Activated CD4-positive, alpha-beta T cell treated with anti-CD3 and anti-CD28 coated beads, Interleukin-2, amount 50 U/mL, for 24 hours (primary cell): ENCODE measurements around the gene MCM9.
A peak's percentile ranks its signal among the peaks of the same experiment; 100 is the strongest.

Experiments
- DNase-seq, 2 donors: peaks; one replicate each; pipeline ENCODE4 v3.0.0-alpha.2; 2020; ENCODE audit warnings: low read depth in 1 of 2, low spot score in 1 of 2

MCM9 gene

DNA sequence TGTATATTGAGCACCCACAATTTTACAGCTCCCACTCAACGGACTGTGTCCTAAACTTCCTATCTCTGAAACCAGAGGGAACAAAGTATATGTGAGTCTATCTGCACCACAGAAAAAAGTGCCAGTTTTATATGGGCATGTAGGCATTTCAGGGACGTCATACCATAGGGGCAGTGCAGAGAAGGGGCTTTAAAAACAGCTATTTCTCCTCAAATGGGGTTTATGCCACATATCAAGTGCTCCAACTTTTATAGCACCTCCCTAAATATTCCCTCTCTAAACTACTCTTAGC lies 69.9 kb downstream of the MCM9 start:
- no peak for DNase-seq

DNA sequence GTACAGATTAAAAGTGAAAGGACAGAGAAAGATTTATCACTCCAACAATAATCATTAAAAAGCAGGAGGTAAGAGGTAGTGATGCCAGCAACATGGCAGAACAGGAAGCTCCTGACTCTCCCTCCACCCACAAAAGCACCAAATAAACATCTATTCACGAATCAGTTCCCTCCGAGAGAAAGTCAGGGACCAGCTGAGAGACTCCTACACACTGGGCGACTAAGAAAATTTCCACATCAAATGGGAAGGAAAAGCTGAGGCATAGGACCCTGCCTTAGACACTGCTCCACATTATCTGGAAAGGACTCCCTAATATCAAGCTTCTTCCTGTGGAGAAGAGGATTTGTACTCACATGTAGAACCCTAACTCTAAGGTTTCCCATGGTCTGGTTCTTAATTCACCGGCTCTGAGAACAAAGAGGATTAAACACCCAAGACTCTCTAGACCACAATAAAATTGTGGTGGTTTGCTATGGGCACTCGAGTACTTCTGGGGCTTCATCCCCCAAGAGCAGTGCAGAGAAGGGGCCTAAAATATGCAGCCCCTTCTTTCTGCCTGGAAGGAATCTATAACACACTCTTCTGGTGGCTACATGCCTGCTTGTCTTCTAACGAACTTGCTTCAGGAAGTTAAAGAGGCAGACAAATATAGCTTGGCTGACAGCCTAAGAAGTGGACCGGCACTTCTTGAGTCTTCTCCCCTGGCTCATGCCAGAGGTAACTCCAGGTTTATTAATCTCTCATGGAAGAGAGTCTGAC lies 70.4 kb downstream of the MCM9 start:
- no peak for DNase-seq

DNA sequence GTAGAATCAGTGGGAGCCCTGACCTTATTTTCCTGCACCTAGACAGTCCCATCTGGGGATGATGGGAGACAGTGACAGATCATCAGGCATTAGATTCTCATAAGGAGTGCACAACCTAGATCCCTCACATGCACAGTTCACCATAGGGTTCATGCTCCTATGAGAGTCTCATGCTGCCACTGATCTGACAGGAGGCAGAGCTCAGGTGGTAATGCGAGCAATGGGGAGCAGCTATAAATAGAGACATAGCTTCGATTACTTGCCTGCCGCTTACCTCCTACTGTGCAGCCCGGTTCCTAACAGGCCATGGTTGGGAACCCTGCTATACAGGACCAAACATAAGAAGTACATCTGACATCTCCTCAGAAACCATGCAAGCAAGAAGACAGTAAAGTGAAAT lies 72.5 kb downstream of the MCM9 start:
- DNase-seq: no peak

DNA sequence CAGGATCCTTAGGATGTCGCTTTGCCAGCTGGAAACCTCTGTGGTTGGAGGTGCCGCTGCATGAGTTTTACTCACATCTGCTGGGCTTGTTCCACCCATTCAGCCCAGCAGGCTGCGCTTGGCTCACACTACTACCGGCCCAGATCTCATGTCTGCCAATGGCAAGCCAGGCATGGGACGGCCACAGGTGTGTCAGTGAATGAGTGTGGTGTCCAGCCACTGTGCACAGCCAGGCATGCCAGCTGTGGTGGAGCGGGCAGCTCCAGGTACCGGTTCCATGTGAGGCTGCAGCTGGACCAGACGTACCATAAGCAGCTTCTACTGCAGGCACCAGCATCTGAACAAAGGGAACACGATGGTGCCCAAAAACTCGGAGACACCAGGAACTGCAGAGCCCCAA lies 74.1 kb downstream of the MCM9 start:
- no peak for DNase-seq

DNA sequence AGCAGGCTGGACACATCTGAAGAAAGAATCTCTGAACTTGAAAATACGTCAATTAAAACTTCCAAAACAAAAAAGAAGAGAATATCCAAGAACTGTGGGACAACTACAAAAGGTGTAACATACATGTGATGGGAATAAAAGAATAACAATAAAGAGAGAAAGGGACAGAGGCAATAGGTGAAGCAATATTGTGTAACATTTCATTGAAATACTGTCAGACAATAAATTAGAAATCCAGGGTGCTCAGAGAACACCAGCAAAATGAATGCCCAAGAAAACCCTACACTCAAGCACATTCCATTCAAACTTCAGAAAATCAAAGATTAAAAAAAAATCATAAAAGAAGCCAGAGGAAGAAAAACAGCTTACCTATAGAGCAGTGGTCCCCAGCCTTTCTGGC lies 74.6 kb downstream of the MCM9 start:
- DNase-seq: no peak

DNA sequence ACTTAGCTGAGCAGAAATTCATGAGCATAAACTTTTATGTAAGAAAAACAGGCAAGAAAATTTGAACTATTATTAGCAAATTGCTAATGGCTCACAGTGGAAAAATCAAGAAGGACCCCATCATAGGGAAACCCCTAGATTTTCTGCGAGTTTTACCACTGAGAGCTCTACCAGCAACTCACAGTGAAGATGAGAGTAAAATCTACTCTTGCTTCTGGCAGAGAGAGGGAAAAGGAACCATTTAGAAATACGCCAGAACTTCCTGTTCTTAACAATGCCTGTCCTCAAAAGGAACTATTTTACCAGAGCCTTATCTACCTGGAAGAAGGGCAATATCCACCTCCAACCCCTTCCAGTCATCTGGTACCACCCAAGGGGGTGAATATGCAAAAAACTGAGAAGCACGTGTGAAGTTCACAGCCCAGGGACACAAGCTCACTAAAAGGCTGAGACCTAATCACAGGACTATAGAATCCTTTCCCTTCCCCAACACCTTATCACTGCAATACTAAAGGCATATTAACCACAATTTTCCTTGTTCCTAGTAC lies 75.4 kb downstream of the MCM9 start:
- DNase-seq: no peak

DNA sequence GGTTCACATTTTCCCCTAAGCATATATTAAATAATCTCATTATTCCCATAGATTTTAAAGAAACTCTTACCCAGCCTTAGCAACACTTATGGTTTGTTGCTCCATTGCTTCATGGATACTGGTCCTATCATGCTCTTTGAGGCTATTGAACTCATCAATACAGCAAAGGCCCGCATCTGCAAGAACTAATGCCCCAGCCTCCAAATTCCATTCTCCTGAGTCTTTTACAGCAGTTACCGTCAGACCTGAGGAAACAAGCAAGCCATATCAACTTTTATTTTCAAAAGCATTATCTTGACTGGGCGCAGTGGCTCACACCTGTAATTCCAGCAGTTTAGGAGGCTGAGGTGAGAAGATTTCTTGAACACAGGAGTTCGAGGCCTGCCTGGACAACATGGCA lies 78.7 kb downstream of the MCM9 start:
- no peak for DNase-seq

DNA sequence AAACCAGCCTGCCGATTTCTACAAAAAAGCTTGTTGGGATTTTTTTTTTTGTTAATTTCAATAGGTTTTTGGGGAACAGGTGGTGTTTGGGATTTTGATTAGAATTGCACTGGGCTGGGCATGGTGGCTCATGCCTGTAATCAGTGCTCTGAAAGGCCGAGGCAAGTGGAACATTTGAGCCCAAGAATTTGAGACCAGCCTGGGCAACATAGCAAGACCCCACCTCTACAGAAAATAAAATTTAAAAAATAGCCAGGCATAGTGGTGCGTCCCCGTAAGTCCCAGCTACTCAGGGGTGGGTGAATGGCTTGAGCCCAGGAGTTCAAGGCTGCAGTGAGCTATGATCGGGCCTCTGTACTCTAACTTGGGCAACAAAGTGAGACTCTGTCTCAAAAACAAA lies 81.6 kb downstream of the MCM9 start:
- DNase-seq: no peak

DNA sequence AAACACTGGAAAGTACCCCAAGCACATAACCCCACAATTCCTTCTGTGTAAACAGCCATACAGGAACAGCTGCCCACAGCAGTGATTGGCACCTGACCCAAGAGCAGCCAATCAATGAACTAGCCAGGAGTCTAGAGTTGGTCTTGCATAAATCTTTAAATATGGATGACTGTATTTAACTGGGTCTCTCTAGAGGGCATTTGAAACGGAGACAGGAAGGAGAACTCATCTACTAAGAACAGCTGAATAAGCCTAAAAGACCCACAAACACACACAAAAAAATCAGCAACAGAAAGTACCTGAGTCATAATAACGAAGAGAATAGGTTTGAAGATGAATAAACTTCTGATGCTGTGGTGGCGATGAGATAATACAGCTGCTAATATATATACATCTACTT lies 90.0 kb downstream of the MCM9 start:
- DNase-seq: peak in 1 of 2 donors; percentile 11

DNA sequence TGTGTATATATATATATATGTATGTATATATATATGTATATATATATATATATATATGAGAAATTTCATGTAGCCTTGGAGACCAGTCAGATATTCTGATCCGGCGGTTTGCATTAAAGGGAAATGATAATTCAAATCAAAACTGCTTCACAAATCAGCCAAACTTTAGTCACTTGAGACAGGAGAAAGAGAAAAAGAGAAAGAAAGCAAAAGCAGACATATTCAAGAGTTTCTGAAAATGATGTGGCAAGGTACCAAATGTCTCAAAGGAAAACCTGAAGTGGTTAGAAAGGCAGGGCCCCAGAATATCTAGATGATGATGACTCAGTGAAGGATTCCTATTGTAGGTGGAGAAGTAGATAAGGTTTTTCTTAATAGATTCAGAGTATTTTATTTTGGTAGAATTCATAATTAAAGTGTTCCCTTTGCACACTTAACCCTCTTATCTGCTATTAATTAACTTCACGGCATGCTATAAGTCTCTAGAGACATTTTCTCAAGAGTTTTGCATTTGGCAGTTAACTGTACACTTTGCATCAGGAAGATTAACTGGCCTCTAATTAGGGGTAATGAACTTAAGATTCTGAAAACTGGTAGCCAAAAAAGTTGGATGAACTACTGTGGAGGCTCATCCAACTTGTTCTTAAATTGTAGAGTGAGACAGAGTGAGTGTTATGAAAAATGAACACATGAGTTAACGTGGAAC lies 91.1 kb downstream of the MCM9 start:
- peak in 1 of 2 donors; percentile 47 for DNase-seq

DNA sequence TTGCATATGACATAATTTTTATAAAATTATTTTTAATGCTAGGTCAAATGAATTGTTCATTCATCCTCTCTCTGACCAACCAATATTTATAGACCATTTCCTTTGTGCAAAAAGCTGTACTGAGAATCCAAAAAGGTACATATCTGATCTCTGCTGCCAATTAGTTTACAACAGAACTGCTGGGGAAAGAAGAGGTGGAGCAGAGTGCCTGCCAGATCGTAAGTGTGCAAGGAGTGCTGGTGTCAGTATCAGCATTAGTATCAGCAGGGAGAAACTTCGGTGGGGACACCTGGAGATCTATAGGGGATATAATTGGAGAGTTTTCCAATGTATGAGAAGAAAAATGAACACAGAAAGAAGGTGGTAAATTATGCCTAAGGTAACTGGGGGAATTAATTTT lies 104.3 kb downstream of the MCM9 start:
- no peak for DNase-seq

DNA sequence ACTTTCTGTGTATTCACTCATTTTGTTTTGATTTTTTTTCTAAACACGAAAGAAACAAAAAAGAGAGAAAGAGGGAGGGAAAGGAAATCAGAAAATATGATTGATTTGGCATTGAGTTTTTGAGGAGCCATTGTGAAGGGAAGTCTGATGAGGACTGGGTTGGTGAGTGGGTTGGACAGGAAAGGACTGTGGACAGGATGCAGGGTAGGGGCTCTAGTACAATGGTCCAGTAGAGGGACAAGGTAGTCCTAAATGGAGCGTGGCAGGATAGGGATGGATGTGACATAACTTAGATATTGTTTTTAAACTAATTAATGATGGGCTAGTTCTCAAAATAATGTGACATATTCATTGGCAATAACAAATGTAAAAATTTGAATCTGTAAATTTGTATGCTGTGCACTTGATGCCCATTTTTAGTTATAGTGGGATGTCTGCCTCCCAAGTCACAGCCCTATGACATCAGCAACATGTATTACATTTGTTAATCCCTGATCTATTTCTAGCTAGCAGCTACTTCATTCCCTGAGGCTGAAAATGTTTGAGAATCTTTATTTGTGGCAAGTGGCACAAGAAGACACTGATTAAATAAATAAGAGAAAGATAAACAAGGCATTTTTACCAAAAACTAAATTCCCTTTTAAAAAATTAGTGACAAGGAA lies 105.0 kb downstream of the MCM9 start:
- no peak for DNase-seq

DNA sequence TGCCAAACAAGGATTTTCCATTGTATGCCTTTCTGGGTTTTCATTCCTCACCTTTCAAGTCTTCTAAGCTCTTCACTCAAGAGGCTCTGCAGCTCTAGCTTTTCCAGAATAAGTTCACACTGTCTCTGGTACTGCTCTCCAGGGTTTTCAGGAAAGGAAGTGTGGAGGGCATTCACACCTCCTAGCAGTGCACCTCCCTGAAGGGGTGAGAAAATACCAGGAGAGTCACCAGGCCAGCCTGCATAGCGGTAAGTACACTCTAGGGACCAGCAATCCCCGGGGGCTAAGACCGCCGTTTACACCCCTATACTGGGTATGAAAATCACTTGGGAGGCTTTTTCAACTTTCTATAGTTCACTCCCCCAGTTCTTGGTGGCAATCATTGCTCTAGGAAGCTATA lies 108.9 kb downstream of the MCM9 start:
- no peak for DNase-seq

DNA sequence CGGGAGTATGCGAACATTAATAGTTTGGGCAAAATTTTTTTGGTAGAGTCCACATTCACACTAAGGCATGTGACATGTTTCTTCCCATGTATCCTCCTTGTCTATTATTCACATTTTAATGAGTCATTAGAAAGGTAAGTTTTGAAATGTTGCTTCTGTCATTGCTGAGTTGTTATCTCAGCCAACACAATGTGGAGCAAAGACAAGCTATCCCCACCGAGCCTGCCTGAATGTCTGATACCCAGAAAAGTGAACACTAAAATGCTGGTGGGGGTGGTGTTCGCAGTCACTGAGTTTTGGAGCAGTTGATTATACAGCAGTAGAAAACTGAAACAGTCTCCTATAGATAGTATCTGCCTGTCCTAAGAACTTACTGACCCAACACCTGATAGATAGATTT lies 109.3 kb downstream of the MCM9 start:
- no peak for DNase-seq

DNA sequence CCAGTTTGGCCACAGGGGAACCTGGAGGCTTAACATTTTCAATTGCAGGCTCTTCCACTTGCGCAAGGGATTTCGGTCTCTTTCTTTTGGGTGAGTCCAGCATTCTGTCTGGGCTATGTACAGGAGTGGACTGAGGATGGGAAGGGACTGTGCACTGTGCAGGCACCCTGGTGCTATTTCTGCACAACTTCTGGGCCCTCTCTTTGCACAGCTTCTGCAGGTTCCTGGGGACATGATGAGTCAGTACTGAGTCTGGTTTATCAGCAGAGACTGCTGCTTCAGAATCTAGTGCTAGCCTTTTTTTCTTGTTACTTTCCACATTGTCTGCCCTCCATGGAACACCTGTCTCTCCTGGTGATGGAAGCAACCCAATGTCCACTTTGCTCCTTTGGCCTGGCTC lies 119.5 kb downstream of the MCM9 start:
- DNase-seq: no peak

DNA sequence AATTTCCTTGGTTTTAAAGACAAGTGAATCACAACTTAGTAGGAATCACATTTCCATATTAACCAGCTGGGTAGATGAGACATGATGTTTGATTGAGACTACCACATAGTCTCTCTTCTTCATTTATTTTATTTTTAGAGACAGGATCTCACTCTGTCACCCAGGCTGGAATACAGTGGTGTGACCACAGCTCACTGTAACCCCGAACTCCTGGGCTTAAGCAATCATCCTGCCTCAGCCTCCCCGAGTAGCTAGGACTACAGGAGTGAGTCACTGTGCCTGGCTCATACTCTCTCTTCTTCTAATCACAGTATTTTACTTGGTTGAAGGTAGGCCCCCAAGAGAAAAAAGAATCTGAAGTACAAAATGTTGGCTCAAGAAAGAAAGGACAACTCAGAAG lies 121.2 kb downstream of the MCM9 start:
- DNase-seq: no peak

DNA sequence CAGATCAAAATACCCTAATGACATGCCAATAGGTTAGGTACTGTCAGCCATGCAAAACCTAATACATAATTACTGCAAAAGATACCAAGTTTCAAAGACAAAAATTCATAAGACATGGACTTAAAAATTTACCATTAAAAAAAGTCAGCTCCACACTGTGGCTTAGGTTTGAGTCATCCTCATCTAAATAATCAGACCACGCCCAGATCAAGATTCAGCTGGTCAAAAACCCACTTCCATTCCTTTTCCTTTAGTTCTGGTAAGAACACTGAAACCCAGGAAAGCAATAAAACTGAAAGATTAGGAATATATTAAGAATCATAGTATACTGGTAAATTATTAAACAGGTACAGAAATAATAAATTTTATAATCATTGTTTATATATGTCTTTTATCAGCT lies 122.0 kb downstream of the MCM9 start:
- no peak for DNase-seq

DNA sequence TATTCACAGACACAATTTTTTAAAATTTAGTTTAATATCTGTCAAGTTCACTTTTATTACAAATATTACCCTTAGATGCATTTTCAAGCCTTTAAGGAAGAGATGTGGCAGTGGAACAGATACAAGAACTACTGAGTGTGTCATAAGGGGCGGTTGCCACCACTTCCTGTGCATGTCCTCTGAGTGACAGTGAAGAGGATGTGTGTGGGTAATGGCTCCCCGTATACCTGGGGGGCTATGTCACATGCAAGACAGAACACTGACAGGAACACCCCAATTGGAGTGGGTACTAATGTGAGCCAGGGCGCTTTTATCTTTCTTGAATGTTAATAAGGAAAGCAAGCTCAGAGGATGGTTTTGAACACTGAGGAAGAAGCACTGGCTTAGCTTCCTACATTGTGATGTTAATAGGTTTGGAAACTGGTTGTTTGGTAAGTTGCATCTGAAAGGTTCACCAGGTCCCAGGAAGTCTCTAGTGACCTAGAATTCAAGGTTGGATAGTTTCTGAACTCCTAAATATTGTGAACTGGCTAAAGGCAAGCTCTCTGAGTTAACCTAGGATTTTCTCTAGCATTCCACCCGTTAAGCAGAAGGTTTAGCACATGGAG lies 124.4 kb downstream of the MCM9 start:
- peak; percentile 20 to 50 for DNase-seq

DNA sequence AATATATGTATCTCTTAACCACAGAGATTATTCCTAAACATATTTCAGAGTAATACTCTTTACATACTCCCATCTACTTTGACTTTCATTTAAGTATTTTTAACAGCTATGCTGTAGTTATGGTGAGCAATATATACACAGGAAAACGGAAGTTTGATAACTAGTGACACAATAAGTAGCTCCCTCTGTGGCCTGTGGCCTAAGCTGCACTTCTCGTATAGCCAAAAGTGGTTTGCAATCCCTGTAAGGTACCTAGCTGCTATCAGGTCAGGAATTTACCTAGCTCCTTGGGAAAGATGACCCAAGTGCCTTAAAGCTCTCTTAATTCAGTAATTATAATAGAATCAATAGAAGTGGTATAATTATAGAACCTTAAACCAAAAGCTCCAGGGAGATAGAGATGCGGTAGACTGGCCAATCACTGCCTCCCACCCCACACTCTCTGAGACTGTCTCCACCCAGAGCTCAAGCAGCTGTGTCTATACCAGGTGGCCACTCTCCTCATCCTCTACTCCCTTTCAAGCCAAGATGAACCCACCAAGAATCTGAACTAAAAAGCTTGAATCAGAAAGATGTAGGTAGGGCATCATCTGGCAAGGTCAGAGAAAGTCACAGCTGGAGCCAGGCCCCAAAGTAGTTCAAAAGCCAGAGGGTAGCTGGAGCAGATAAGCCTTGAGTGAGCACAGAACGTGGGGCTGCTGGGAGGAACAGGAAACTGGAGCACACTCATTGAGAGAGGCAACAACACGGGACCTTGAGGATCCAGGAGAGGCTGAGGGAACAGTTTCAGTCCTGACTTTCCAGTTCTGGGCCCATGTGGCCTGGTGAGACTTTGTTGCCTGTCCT lies 125.9 kb downstream of the MCM9 start:
- DNase-seq: no peak

DNA sequence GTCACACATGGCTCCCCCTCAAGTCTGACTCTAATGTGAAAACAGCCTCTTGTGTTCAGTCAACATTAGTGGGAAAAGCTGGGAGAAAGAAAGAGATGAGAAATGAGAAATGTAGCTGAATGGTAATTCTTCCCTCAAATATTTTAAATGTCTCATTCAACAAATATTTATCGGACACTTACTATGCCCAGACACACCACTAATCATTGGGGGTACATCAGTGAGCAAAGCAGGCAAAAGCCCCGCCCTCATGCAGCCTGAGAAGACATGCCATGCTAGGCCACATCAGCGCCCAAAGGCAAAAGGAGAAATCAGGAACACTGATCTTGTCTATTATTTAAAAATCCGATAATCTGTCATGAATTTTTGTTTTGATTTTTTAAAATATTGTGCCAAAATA lies 130.9 kb downstream of the MCM9 start:
- no peak for DNase-seq

DNA sequence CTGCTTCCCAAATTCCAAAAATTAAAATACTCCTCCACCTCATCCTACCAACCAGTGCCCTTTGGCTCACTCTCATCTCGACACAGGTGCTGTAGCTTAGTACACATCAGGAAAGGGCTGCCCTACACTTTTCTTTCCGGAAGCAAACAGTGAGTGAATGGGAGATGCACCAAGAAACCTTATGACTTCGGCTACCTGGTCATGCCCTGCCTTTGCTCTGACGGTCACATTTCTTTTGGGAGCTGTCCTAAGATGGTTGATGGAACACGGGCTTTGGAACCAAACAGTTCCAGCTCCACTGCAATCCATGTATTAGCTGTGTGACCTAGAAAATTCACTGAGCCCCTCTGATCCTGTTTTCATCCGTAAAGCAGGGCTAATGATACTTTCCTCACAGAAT lies 133.7 kb downstream of the MCM9 start:
- DNase-seq: no peak
